Glutamatergic neuron (in vitro differentiated cells): ENCODE measurements around the gene SLC27A5. TPM values are rescaled to one million over a fixed set of nuclear protein-coding genes. Genes with fewer than 3 reads are reported as not detected.
A peak's percentile ranks its signal among the peaks of the same experiment; 100 is the strongest.

ENCODE experiments used
- DNase-seq: peaks from one replicate; pipeline ENCODE4 v3.0.0; 2022
- H3K27ac Mint-ChIP-seq: one replicate; pipeline ENCODE4 v1.8.0; 2020; ENCODE audit warnings: mild to moderate bottlenecking, mixed read lengths, inconsistent platforms; ENCODE audit not compliant: unreplicated experiment
- H3K27me3 Mint-ChIP-seq: one replicate; pipeline ENCODE4 v1.8.0; 2020; ENCODE audit warnings: mild to moderate bottlenecking, moderate library complexity, mixed read lengths, inconsistent platforms; ENCODE audit not compliant: unreplicated experiment
- H3K36me3 Mint-ChIP-seq: one replicate; pipeline ENCODE4 v1.8.0; 2020; ENCODE audit warnings: mild to moderate bottlenecking, mixed read lengths, inconsistent platforms; ENCODE audit not compliant: unreplicated experiment
- H3K4me1 Mint-ChIP-seq: one replicate; pipeline ENCODE4 v1.8.0; 2020; ENCODE audit warnings: mild to moderate bottlenecking, low read depth, mixed read lengths, inconsistent platforms; ENCODE audit not compliant: unreplicated experiment
- H3K4me3 Mint-ChIP-seq: one replicate; pipeline ENCODE4 v1.8.0; 2020; ENCODE audit warnings: mild to moderate bottlenecking, mixed read lengths, inconsistent platforms; ENCODE audit not compliant: unreplicated experiment
- H3K9me3 Mint-ChIP-seq: one replicate; pipeline ENCODE4 v1.8.0; 2020; ENCODE audit warnings: mild to moderate bottlenecking, moderate library complexity, mixed read lengths, inconsistent platforms; ENCODE audit not compliant: unreplicated experiment
- CTCF ChIP-seq: fragments of 200-600 bp; sonication (generic); IDR thresholded peaks from one replicate; pipeline ENCODE4 v1.5.0; 2021; ENCODE audit not compliant: partially characterized antibody, unreplicated experiment
- total RNA-seq: library from RNA; stranded (reverse); fragmentation: NEBNext Ultra II Directional; extraction: Animal tissue kit (Norgen Biotek cat#: 25700); gene quantifications from one replicate; pipeline ENCODE4 v1.2.1, GENCODE V29; 2021; ENCODE audit not compliant: unreplicated experiment

The SLC27A5 gene
- total RNA-seq, 1 donor from 2014 or later: 7.4 TPM

GRCh38 chr19:58466760-58467589, 44.8 kb downstream of the SLC27A5 start, which contains the start of gene ZNF324:
Gene ZNF324, plus strand, starts transcription at chr19:58467080. Its CDS starts 2,106 bp downstream, at chr19:58469186.
- DNase-seq: peak; percentile 99
- Mint-ChIP-seq H3K4me3 (peak within 1 kb of the TSS; percentile 87), H3K9me3 (no peaks in the 10 kb centered on the region), H3K27ac (peak within 1 kb of the TSS; percentile 57), H3K4me1 (peaks cover 5% of the 10 kb centered on the region), H3K36me3 (no peaks in the 10 kb centered on the region), H3K27me3 (peaks cover 7% of the 10 kb centered on the region)
- no peak for TF ChIP-seq CTCF

- no peak for TF ChIP-seq CTCF
- H3K36me3 Mint-ChIP-seq: no peaks in the 10 kb centered on the region
- peaks cover 7% of the 10 kb centered on the region for H3K27me3 Mint-ChIP-seq
- peaks cover 5% of the 10 kb centered on the region for H3K4me1 Mint-ChIP-seq
- no peak for DNase-seq
- H3K4me3 Mint-ChIP-seq: peak overlapping the region; percentile 79
- no peaks in the 10 kb centered on the region for H3K9me3 Mint-ChIP-seq
- peak overlapping the region; percentile 52 for H3K27ac Mint-ChIP-seq
Measured at GRCh38 chr19:58466089-58466759, 45.6 kb downstream of the SLC27A5 start.

- no peaks in the 10 kb centered on the region for H3K36me3 Mint-ChIP-seq
- no peak for TF ChIP-seq CTCF
- DNase-seq: no peak
- no peak overlapping the region for H3K27ac Mint-ChIP-seq
- H3K4me1 Mint-ChIP-seq: no peaks in the 10 kb centered on the region
- H3K27me3 Mint-ChIP-seq: peaks cover 5% of the 10 kb centered on the region
- H3K9me3 Mint-ChIP-seq: peaks cover 2% of the 10 kb centered on the region
- H3K4me3 Mint-ChIP-seq: no peak overlapping the region
Measured at GRCh38 chr19:58460039-58460438, 51.8 kb downstream of the SLC27A5 start.

- Mint-ChIP-seq H3K4me1 (peaks cover 6% of the 10 kb centered on the region), H3K9me3 (peaks cover 9% of the 10 kb centered on the region), H3K27ac (no peak overlapping the region), H3K4me3 (no peak overlapping the region), H3K27me3 (peaks cover 10% of the 10 kb centered on the region), H3K36me3 (peaks cover 4% of the 10 kb centered on the region)
- no peak for TF ChIP-seq CTCF
- DNase-seq: no peak
Measured at GRCh38 chr19:58456111-58456510, 55.7 kb downstream of the SLC27A5 start.

GRCh38 chr19:58455306-58455705, 56.5 kb downstream of the SLC27A5 start:
- Mint-ChIP-seq H3K27ac (no peak overlapping the region), H3K4me3 (no peak overlapping the region), H3K36me3 (peaks cover 8% of the 10 kb centered on the region), H3K4me1 (peaks cover 9% of the 10 kb centered on the region), H3K9me3 (peaks cover 15% of the 10 kb centered on the region), H3K27me3 (peaks cover 16% of the 10 kb centered on the region)
- no peak for TF ChIP-seq CTCF
- no peak for DNase-seq
